ENCODE results near the gene WRNIP1.

WRNIP1 gene

DNA sequence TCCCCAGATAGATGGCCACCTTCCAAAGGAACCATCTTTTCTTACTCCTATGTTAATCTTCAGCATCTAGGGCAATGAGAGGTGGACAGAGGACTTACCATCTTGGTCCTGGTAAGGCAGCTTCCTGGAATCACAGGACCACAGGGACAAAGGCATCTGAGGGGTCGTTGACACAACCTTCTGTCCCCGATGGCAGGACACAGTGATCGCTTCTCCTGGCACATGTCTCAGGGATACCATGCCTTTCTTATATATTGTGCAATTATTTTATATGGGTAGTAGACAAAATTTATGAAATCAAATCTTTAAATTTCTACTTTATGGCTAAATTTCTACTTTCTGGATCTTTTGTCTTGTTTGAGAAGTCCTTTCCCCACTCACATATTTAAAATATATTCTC, 56.4 kb downstream of the WRNIP1 start:
- no peaks in the 10 kb centered on the region for H3K79me1 ChIP-seq (ENCODE audit: low read length)
- no peak overlapping the region for H2BK5ac ChIP-seq (ENCODE audit: low read length)
- no peak overlapping the region for H3K18ac ChIP-seq (ENCODE audit: low read length)
- H4K5ac ChIP-seq (ENCODE audit: low read length) = no peak overlapping the region
- H2BK120ac ChIP-seq (ENCODE audit: low read depth, low read length) = no peak overlapping the region
- no CpG with 5 or more reads among the region's 3 CpGs for WGBS (ENCODE audit: extremely low coverage, insufficient coverage, low lambda C conversion rate)
- no peak overlapping the region for H3K4me2 ChIP-seq (ENCODE audit: low read length)
- no peak overlapping the region for H2AK5ac ChIP-seq (ENCODE audit: low read length)
- no peak overlapping the region for H3K4ac ChIP-seq (ENCODE audit: low read depth, low read length)
- no peaks in the 10 kb centered on the region for H3K27me3 ChIP-seq (ENCODE audit: insufficient read depth, low read length, poor library complexity)
- no peaks in the 10 kb centered on the region for H3K4me1 ChIP-seq (ENCODE audit: control insufficient read depth, low read depth, low read length)
- no peak overlapping the region for H3K23ac ChIP-seq (ENCODE audit: low read length)
- no peak for DNase-seq
- H3K56ac ChIP-seq (ENCODE audit: low read length) = no peak overlapping the region
- no peaks in the 10 kb centered on the region for H3K36me3 ChIP-seq (ENCODE audit: control insufficient read depth, insufficient read depth, low read length)
- H3K79me2 ChIP-seq (ENCODE audit: control insufficient read depth, insufficient read depth, low read length) = no peaks in the 10 kb centered on the region
- H2BK15ac ChIP-seq (replicated peaks; ENCODE audit: low read depth) = no peak overlapping the region
- no peak overlapping the region for H3K9ac ChIP-seq (ENCODE audit: low read length)
- no peak overlapping the region for H3K4me3 ChIP-seq (ENCODE audit: low read length)
- no peak overlapping the region for H3K27ac ChIP-seq (ENCODE audit: low read depth, low read length)
- no peak overlapping the region for H4K8ac ChIP-seq (ENCODE audit: low read depth, low read length)

DNA sequence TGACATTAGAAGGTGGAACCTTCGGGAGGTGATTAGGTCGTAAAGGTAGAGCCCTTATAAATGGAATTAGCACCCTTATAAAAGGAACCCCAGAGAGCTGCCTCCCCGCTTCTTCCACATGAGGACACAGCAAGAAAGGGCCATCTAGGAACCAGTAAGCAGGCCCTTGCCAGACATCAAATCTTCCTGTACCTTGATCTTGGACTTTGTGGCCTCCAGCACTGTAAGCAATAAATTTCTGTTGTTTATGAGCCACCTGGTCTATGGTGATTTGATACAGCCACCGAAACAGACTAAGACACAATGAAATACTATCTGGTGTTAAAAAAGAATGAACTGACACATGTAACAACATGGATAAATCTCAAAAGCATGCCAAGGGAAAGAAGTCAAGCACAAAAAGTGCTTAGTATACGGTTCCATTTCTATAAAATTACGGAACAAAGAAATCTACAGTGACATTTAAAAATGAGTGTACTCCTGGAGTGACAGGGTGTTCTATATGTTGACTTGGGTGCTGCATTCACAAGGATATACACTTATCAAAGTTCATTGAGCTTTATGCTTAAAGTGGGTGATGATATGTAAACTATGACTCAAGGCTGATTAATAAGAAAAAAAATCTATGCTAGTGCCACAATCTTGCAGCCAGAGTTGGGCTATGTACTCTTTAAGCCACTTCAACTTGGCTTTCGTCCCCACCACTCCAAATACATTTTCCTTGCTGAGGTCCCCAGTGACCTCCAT, 58.1 kb downstream of the WRNIP1 start:
- DNase-seq = no peak
- Histone ChIP-seq H3K9ac (ENCODE audit: low read length) (no peak overlapping the region), H3K4me1 (ENCODE audit: control insufficient read depth, low read depth, low read length) (no peaks in the 10 kb centered on the region), H3K18ac (ENCODE audit: low read length) (no peak overlapping the region), H2BK120ac (ENCODE audit: low read depth, low read length) (no peak overlapping the region), H4K8ac (ENCODE audit: low read depth, low read length) (no peak overlapping the region), H2BK5ac (ENCODE audit: low read length) (no peak overlapping the region), H4K5ac (ENCODE audit: low read length) (no peak overlapping the region), H3K4me2 (ENCODE audit: low read length) (no peak overlapping the region), H2AK5ac (ENCODE audit: low read length) (no peak overlapping the region), H3K56ac (ENCODE audit: low read length) (no peak overlapping the region), H3K79me2 (ENCODE audit: control insufficient read depth, insufficient read depth, low read length) (no peaks in the 10 kb centered on the region), H3K36me3 (ENCODE audit: control insufficient read depth, insufficient read depth, low read length) (no peaks in the 10 kb centered on the region), H3K4ac (ENCODE audit: low read depth, low read length) (no peak overlapping the region), H3K27ac (ENCODE audit: low read depth, low read length) (no peak overlapping the region), H3K27me3 (ENCODE audit: insufficient read depth, low read length, poor library complexity) (no peaks in the 10 kb centered on the region), H2BK15ac (replicated peaks; ENCODE audit: low read depth) (no peak overlapping the region), H3K4me3 (ENCODE audit: low read length) (no peak overlapping the region), H3K23ac (ENCODE audit: low read length) (no peak overlapping the region), H3K79me1 (ENCODE audit: low read length) (no peaks in the 10 kb centered on the region)
- no CpG with 5 or more reads among the region's 7 CpGs for WGBS (ENCODE audit: extremely low coverage, insufficient coverage, low lambda C conversion rate)

DNA sequence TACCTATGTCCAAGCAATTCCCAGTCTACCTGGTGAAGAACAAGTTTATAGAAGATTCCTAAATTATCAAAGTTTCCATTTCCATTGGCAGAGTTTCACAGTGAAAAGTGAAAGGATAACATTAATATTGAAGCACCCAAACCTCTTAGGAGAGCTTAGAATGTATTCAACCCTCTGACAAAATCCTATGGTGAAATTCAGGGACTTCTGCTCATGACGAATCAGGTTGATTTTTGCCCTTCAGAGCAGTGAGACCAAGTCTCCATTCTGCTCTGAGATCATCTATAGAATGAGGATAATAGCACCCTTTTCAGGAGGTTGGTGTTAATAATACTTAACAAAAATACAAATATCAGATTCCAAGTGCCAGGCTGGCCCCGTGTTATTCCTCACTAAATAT, 60.9 kb downstream of the WRNIP1 start:
- no peak for DNase-seq
- WGBS (ENCODE audit: extremely low coverage, insufficient coverage, low lambda C conversion rate) = no CpG with 5 or more reads among the region's 2 CpGs
- Histone ChIP-seq H3K36me3 (ENCODE audit: control insufficient read depth, insufficient read depth, low read length) (no peaks in the 10 kb centered on the region), H3K79me1 (ENCODE audit: low read length) (no peaks in the 10 kb centered on the region), H4K5ac (ENCODE audit: low read length) (no peak overlapping the region), H2BK15ac (replicated peaks; ENCODE audit: low read depth) (no peak overlapping the region), H3K27me3 (ENCODE audit: insufficient read depth, low read length, poor library complexity) (no peaks in the 10 kb centered on the region), H2BK120ac (ENCODE audit: low read depth, low read length) (no peak overlapping the region), H3K4me1 (ENCODE audit: control insufficient read depth, low read depth, low read length) (no peaks in the 10 kb centered on the region), H3K56ac (ENCODE audit: low read length) (no peak overlapping the region), H3K4me3 (ENCODE audit: low read length) (no peak overlapping the region), H3K4me2 (ENCODE audit: low read length) (no peak overlapping the region), H3K9ac (ENCODE audit: low read length) (no peak overlapping the region), H3K27ac (ENCODE audit: low read depth, low read length) (no peak overlapping the region), H2AK5ac (ENCODE audit: low read length) (no peak overlapping the region), H3K18ac (ENCODE audit: low read length) (no peak overlapping the region), H3K4ac (ENCODE audit: low read depth, low read length) (no peak overlapping the region), H3K79me2 (ENCODE audit: control insufficient read depth, insufficient read depth, low read length) (no peaks in the 10 kb centered on the region), H3K23ac (ENCODE audit: low read length) (no peak overlapping the region), H4K8ac (ENCODE audit: low read depth, low read length) (no peak overlapping the region), H2BK5ac (ENCODE audit: low read length) (no peak overlapping the region)

GRCh38 chr6:2827142-2827541, 61.9 kb downstream of the WRNIP1 start:
- no peaks in the 10 kb centered on the region for H3K79me2 ChIP-seq (ENCODE audit: control insufficient read depth, insufficient read depth, low read length)
- no peaks in the 10 kb centered on the region for H3K4me1 ChIP-seq (ENCODE audit: control insufficient read depth, low read depth, low read length)
- WGBS (ENCODE audit: extremely low coverage, insufficient coverage, low lambda C conversion rate) = no CpG with 5 or more reads among the region's 6 CpGs
- H2AK5ac ChIP-seq (ENCODE audit: low read length) = no peak overlapping the region
- H4K5ac ChIP-seq (ENCODE audit: low read length) = no peak overlapping the region
- no peak overlapping the region for H3K56ac ChIP-seq (ENCODE audit: low read length)
- H3K4ac ChIP-seq (ENCODE audit: low read depth, low read length) = no peak overlapping the region
- no peaks in the 10 kb centered on the region for H3K79me1 ChIP-seq (ENCODE audit: low read length)
- H2BK120ac ChIP-seq (ENCODE audit: low read depth, low read length) = no peak overlapping the region
- H2BK15ac ChIP-seq (replicated peaks; ENCODE audit: low read depth) = no peak overlapping the region
- H3K4me3 ChIP-seq (ENCODE audit: low read length) = no peak overlapping the region
- H4K8ac ChIP-seq (ENCODE audit: low read depth, low read length) = no peak overlapping the region
- DNase-seq = no peak
- H2BK5ac ChIP-seq (ENCODE audit: low read length) = no peak overlapping the region
- H3K27ac ChIP-seq (ENCODE audit: low read depth, low read length) = no peak overlapping the region
- H3K4me2 ChIP-seq (ENCODE audit: low read length) = no peak overlapping the region
- no peaks in the 10 kb centered on the region for H3K27me3 ChIP-seq (ENCODE audit: insufficient read depth, low read length, poor library complexity)
- no peaks in the 10 kb centered on the region for H3K36me3 ChIP-seq (ENCODE audit: control insufficient read depth, insufficient read depth, low read length)
- no peak overlapping the region for H3K18ac ChIP-seq (ENCODE audit: low read length)
- H3K9ac ChIP-seq (ENCODE audit: low read length) = no peak overlapping the region
- H3K23ac ChIP-seq (ENCODE audit: low read length) = no peak overlapping the region

- H3K4me2 ChIP-seq (ENCODE audit: low read length) = no peak overlapping the region
- H3K36me3 ChIP-seq (ENCODE audit: control insufficient read depth, insufficient read depth, low read length) = no peaks in the 10 kb centered on the region
- no peak for DNase-seq
- no peaks in the 10 kb centered on the region for H3K79me1 ChIP-seq (ENCODE audit: low read length)
- H2AK5ac ChIP-seq (ENCODE audit: low read length) = no peak overlapping the region
- no peak overlapping the region for H3K9ac ChIP-seq (ENCODE audit: low read length)
- no peaks in the 10 kb centered on the region for H3K27me3 ChIP-seq (ENCODE audit: insufficient read depth, low read length, poor library complexity)
- no peak overlapping the region for H2BK120ac ChIP-seq (ENCODE audit: low read depth, low read length)
- H3K4me3 ChIP-seq (ENCODE audit: low read length) = no peak overlapping the region
- H4K5ac ChIP-seq (ENCODE audit: low read length) = no peak overlapping the region
- WGBS (ENCODE audit: extremely low coverage, insufficient coverage, low lambda C conversion rate) = no CpG with 5 or more reads among the region's 4 CpGs
- H2BK5ac ChIP-seq (ENCODE audit: low read length) = no peak overlapping the region
- no peak overlapping the region for H3K18ac ChIP-seq (ENCODE audit: low read length)
- no peak overlapping the region for H3K56ac ChIP-seq (ENCODE audit: low read length)
- no peaks in the 10 kb centered on the region for H3K79me2 ChIP-seq (ENCODE audit: control insufficient read depth, insufficient read depth, low read length)
- H3K23ac ChIP-seq (ENCODE audit: low read length) = no peak overlapping the region
- H3K4ac ChIP-seq (ENCODE audit: low read depth, low read length) = no peak overlapping the region
- H3K4me1 ChIP-seq (ENCODE audit: control insufficient read depth, low read depth, low read length) = no peaks in the 10 kb centered on the region
- no peak overlapping the region for H2BK15ac ChIP-seq (replicated peaks; ENCODE audit: low read depth)
- no peak overlapping the region for H3K27ac ChIP-seq (ENCODE audit: low read depth, low read length)
- no peak overlapping the region for H4K8ac ChIP-seq (ENCODE audit: low read depth, low read length)
Measured at GRCh38 chr6:2828629-2829028, 63.4 kb downstream of the WRNIP1 start.

DNA sequence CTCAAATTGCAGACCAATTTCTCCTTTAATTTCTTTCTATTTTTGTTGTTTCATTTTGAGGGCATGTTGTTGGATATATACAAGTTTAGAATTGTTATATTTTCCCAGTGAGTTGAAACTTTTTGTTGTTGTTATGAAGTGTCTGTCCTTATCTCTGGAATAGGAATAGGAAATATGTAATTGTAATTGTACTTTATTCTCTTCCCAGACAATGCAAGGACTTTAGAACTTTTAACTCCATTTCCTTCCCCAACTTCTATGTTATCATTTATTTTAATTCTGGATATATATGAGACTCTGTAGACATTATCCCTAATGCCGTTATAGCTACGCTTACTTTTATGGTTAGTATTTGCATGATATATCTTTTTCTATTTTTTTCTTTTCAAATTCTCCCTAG, 64.1 kb downstream of the WRNIP1 start:
- no peak overlapping the region for H4K5ac ChIP-seq (ENCODE audit: low read length)
- no peak overlapping the region for H3K4ac ChIP-seq (ENCODE audit: low read depth, low read length)
- H3K36me3 ChIP-seq (ENCODE audit: control insufficient read depth, insufficient read depth, low read length) = no peaks in the 10 kb centered on the region
- H3K79me1 ChIP-seq (ENCODE audit: low read length) = no peaks in the 10 kb centered on the region
- H2BK5ac ChIP-seq (ENCODE audit: low read length) = no peak overlapping the region
- no peak overlapping the region for H3K9ac ChIP-seq (ENCODE audit: low read length)
- no peak overlapping the region for H2BK120ac ChIP-seq (ENCODE audit: low read depth, low read length)
- no CpG with 5 or more reads among the region's 2 CpGs for WGBS (ENCODE audit: extremely low coverage, insufficient coverage, low lambda C conversion rate)
- no peak overlapping the region for H3K18ac ChIP-seq (ENCODE audit: low read length)
- H3K4me2 ChIP-seq (ENCODE audit: low read length) = no peak overlapping the region
- no peak overlapping the region for H3K23ac ChIP-seq (ENCODE audit: low read length)
- no peak overlapping the region for H3K4me3 ChIP-seq (ENCODE audit: low read length)
- no peak for DNase-seq
- no peaks in the 10 kb centered on the region for H3K27me3 ChIP-seq (ENCODE audit: insufficient read depth, low read length, poor library complexity)
- no peak overlapping the region for H4K8ac ChIP-seq (ENCODE audit: low read depth, low read length)
- H3K79me2 ChIP-seq (ENCODE audit: control insufficient read depth, insufficient read depth, low read length) = no peaks in the 10 kb centered on the region
- H3K27ac ChIP-seq (ENCODE audit: low read depth, low read length) = no peak overlapping the region
- H3K4me1 ChIP-seq (ENCODE audit: control insufficient read depth, low read depth, low read length) = no peaks in the 10 kb centered on the region
- H3K56ac ChIP-seq (ENCODE audit: low read length) = no peak overlapping the region
- no peak overlapping the region for H2BK15ac ChIP-seq (replicated peaks; ENCODE audit: low read depth)
- H2AK5ac ChIP-seq (ENCODE audit: low read length) = no peak overlapping the region
